ENCODE measurements around the gene GPR85.

GPR85 gene

DNA sequence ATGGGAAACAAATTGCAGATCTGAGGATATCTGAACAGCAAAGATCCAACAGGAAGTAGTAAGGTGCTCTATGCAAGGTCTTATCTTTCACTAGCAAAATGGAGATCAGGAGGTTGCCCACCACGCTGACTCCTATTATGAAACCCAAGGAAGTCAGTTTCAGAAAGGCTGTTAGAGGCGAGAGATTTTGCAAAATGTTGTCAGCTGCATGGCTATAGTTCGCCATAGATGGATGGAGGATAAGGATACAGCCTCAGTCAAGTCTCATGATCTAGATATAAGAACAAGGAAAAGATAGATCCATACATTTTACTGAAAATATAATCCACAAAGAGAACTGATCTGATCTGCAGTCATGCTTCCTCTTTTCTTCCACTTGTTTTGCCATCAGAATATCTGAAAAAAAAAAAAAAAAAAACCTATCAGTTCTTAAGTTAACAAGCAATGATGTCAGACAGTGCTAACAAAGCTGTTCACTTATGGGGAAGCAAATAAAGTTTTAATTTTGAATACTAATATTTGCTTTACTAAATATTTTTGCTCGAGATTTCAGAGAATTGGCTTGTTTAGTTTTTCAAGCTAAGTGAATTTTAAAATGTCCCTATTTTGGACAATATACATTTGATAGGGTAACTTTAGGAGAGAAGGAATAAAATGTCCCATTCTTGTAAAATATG, 2.0 kb downstream of the GPR85 start:
- Histone ChIP-seq H4K20me1 (ENCODE audit: insufficient read depth, low read length) (no peaks in the 10 kb centered on the region), H3K27ac (ENCODE audit: low read length) (no peak overlapping the region), H3K4me3 (ENCODE audit: low read length) (no peak overlapping the region), H3K79me2 (ENCODE audit: low read length) (no peaks in the 10 kb centered on the region), H3K4me2 (ENCODE audit: low read depth, low read length) (no peak overlapping the region), H3K27me3 (replicated peaks; ENCODE audit: insufficient read depth, low read length) (no peaks in the 10 kb centered on the region), H3K9ac (ENCODE audit: low read length) (no peak overlapping the region), H3K4me1 (ENCODE audit: low read length) (peaks cover 12% of the 10 kb centered on the region), H2AFZ (ENCODE audit: low read length) (no peak overlapping the region), H3K9me3 (replicated peaks; ENCODE audit: insufficient read depth, low read length) (no peaks in the 10 kb centered on the region), H3F3A (ENCODE audit: insufficient read depth, low read length) (peaks cover 10% of the 10 kb centered on the region), H3K9me2 (replicated peaks; ENCODE audit: insufficient read depth, low read length) (no peaks in the 10 kb centered on the region), H3K36me3 (replicated peaks; ENCODE audit: insufficient read depth, low read length) (no peaks in the 10 kb centered on the region)
- TF ChIP-seq EZH2phosphoT487 (IDR thresholded peaks at IDR 0.05; ENCODE audit: low read length) (no peak), EZH2 (optimal IDR thresholded peaks at IDR 0.05; ENCODE audit: low read depth, low read length) (no peak)
- TF ChIP-seq, protein P1, sequence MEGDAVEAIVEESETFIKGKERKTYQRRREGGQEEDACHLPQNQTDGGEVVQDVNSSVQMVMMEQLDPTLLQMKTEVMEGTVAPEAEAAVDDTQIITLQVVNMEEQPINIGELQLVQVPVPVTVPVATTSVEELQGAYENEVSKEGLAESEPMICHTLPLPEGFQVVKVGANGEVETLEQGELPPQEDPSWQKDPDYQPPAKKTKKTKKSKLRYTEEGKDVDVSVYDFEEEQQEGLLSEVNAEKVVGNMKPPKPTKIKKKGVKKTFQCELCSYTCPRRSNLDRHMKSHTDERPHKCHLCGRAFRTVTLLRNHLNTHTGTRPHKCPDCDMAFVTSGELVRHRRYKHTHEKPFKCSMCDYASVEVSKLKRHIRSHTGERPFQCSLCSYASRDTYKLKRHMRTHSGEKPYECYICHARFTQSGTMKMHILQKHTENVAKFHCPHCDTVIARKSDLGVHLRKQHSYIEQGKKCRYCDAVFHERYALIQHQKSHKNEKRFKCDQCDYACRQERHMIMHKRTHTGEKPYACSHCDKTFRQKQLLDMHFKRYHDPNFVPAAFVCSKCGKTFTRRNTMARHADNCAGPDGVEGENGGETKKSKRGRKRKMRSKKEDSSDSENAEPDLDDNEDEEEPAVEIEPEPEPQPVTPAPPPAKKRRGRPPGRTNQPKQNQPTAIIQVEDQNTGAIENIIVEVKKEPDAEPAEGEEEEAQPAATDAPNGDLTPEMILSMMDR (IDR thresholded peaks at IDR 0.05; ENCODE audit: low read length), result no peak
- no peak for DNase-seq

DNA sequence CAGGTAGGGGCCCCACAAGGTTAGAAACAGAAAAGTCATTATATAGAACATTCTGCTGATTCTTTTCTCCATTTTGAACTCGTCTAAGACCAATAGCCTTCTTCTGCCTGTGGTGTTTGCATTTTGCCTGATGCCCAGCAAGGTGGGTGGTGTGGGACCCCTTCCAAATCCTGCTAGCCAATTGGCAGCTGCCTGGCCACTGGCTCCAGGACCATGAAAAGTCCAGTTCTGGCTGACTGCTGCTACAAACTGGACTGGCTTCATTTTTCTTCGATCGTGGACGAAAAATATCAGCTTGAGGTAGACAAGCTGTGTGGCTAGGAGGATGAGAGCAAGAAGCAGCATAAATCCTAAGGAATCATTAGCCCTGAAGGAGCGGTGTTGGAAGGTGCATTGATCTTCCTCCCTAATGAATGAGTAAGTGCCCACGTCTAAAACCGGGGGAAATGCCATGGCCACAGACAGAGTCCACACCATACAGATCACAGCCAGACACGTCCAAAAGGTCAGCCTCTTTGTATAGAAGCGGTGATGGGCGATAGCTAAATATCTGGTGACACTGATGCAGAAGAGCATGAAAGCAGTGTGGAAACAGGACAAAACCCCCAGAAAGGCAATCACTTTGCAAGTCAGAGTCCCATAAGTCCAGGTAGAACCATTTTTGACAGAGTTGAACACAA, 2.7 kb downstream of the GPR85 start:
- H3K9me3 ChIP-seq (replicated peaks; ENCODE audit: insufficient read depth, low read length), result no peaks in the 10 kb centered on the region
- no peaks in the 10 kb centered on the region for H3K9me2 ChIP-seq (replicated peaks; ENCODE audit: insufficient read depth, low read length)
- H4K20me1 ChIP-seq (ENCODE audit: insufficient read depth, low read length), result no peaks in the 10 kb centered on the region
- H3K4me3 ChIP-seq (ENCODE audit: low read length), result no peak overlapping the region
- H3K4me1 ChIP-seq (ENCODE audit: low read length), result peaks cover 12% of the 10 kb centered on the region
- H3K79me2 ChIP-seq (ENCODE audit: low read length), result no peaks in the 10 kb centered on the region
- peak overlapping the region; percentile 21 for H3K4me2 ChIP-seq (ENCODE audit: low read depth, low read length)
- H3K9ac ChIP-seq (ENCODE audit: low read length), result no peak overlapping the region
- H3K27me3 ChIP-seq (replicated peaks; ENCODE audit: insufficient read depth, low read length), result no peaks in the 10 kb centered on the region
- peak overlapping the region; percentile 15; the same call in 1 of the 2 replicates for H3K27ac ChIP-seq (ENCODE audit: low read length)
- TF ChIP-seq EZH2phosphoT487 (IDR thresholded peaks at IDR 0.05; ENCODE audit: low read length), result no peak
- TF ChIP-seq, protein P1 (IDR thresholded peaks at IDR 0.05; ENCODE audit: low read length), result no peak
- no peak for TF ChIP-seq EZH2 (optimal IDR thresholded peaks at IDR 0.05; ENCODE audit: low read depth, low read length)
- peaks cover 10% of the 10 kb centered on the region for H3F3A ChIP-seq (ENCODE audit: insufficient read depth, low read length)
- no peak overlapping the region for H2AFZ ChIP-seq (ENCODE audit: low read length)
- no peaks in the 10 kb centered on the region for H3K36me3 ChIP-seq (replicated peaks; ENCODE audit: insufficient read depth, low read length)
- no peak for DNase-seq

- Histone ChIP-seq H3K9ac (ENCODE audit: low read length) (no peak overlapping the region), H3K27ac (ENCODE audit: low read length) (peak overlapping the region; percentile 15; the same call in 1 of the 2 replicates), H3K4me2 (ENCODE audit: low read depth, low read length) (peak overlapping the region; percentile 21), H3K36me3 (replicated peaks; ENCODE audit: insufficient read depth, low read length) (no peaks in the 10 kb centered on the region), H3K9me3 (replicated peaks; ENCODE audit: insufficient read depth, low read length) (no peaks in the 10 kb centered on the region), H4K20me1 (ENCODE audit: insufficient read depth, low read length) (no peaks in the 10 kb centered on the region), H2AFZ (ENCODE audit: low read length) (no peak overlapping the region), H3F3A (ENCODE audit: insufficient read depth, low read length) (peaks cover 10% of the 10 kb centered on the region), H3K9me2 (replicated peaks; ENCODE audit: insufficient read depth, low read length) (no peaks in the 10 kb centered on the region), H3K27me3 (replicated peaks; ENCODE audit: insufficient read depth, low read length) (no peaks in the 10 kb centered on the region), H3K4me3 (ENCODE audit: low read length) (no peak overlapping the region), H3K4me1 (ENCODE audit: low read length) (peaks cover 12% of the 10 kb centered on the region), H3K79me2 (ENCODE audit: low read length) (no peaks in the 10 kb centered on the region)
- DNase-seq, result peak; percentile 82
- TF ChIP-seq EZH2 (optimal IDR thresholded peaks at IDR 0.05; ENCODE audit: low read depth, low read length), result no peak
- TF ChIP-seq EZH2phosphoT487 (IDR thresholded peaks at IDR 0.05; ENCODE audit: low read length), result 0 out of 2 replicates have a peak, but pooled peaks have one; percentile 59
- TF ChIP-seq, protein P1 (IDR thresholded peaks at IDR 0.05; ENCODE audit: low read length), result no peak
These were observed 3.4 kb downstream of the GPR85 start for GRCh38 chr7:113083132-113083815.

Measured in MM.1S (cell line).